ENCODE results near the gene PDZD8.
"Not testable (repeated sequence)": the region's sequence is repeated elsewhere in the genome, so short reads cannot be mapped to it uniquely, and the experiment has no call there.

Gene PDZD8

GRCh38 chr10:117239721-117240620 is 135.3 kb downstream of the PDZD8 start:
- no peak overlapping the region for H3K4me3 ChIP-seq (ENCODE audit: low read length)
- TF ChIP-seq ZNF274 (IDR thresholded peaks at IDR 0.05; ENCODE audit: low read depth, low read length), result no peak

- no peak overlapping the region for H3K4me3 ChIP-seq (ENCODE audit: low read length)
- TF ChIP-seq ZNF274 (IDR thresholded peaks at IDR 0.05; ENCODE audit: low read depth, low read length), result no peak
These were observed 136.2 kb downstream of the PDZD8 start for GRCh38 chr10:117239051-117239450.

- TF ChIP-seq ZNF274 (IDR thresholded peaks at IDR 0.05; ENCODE audit: low read depth, low read length), result no peak
- H3K4me3 ChIP-seq (ENCODE audit: low read length), result no peak overlapping the region
These were observed 137.7 kb downstream of the PDZD8 start for GRCh38 chr10:117237401-117237991.

- H3K4me3 ChIP-seq (ENCODE audit: low read length), result not testable (repeated sequence)
These were observed 145.1 kb downstream of the PDZD8 start for GRCh38 chr10:117230107-117230506.

- no peak for TF ChIP-seq ZNF274 (IDR thresholded peaks at IDR 0.05; ENCODE audit: low read depth, low read length)
- no peak overlapping the region for H3K4me3 ChIP-seq (ENCODE audit: low read length)
These were observed 147.0 kb downstream of the PDZD8 start for GRCh38 chr10:117228210-117228609.
